ENCODE measurements around the gene HBM. TPM values are rescaled to one million over a fixed set of nuclear protein-coding genes. Genes with fewer than 3 reads are reported as not detected.
A peak's percentile ranks its signal among the peaks of the same experiment; 100 is the strongest.

HBM gene
- total and polyA plus RNA-seq, 2 experiments from 2014 or later = not detected

GRCh38 chr16:164827-165538, 795 bp upstream of the HBM start:
- no peaks in the 10 kb centered on the region for H3K9me2 ChIP-seq (replicated peaks; ENCODE audit: insufficient read depth)
- H3K79me2 ChIP-seq = no peaks in the 10 kb centered on the region
- H3K27me3 ChIP-seq = peaks cover 63% of the 10 kb centered on the region
- H3K4me2 ChIP-seq = peak overlapping the region; percentile 67
- TF ChIP-seq EZH2phosphoT487 (IDR thresholded peaks at IDR 0.05; ENCODE audit: low read depth, severe bottlenecking, unreplicated experiment) (no peak), CTCF (IDR thresholded peaks at IDR 0.05; ENCODE audit: poor library complexity) (no peak), EZH2 (IDR thresholded peaks at IDR 0.05; ENCODE audit: borderline replicate concordance) (no peak)
- no peak overlapping the region for H2AFZ ChIP-seq
- no peak for DNase-seq (ENCODE audit: low spot score)
- WGBS (ENCODE audit: low lambda C conversion rate, missing lambda C conversion rate) = 4% methylated on average over 34 of the region's 77 CpGs
- no peaks in the 10 kb centered on the region for H3K36me3 ChIP-seq (replicated peaks; ENCODE audit: insufficient read depth, low read depth)
- H4K20me1 ChIP-seq (ENCODE audit: insufficient read depth, poor library complexity, severe bottlenecking) = no peaks in the 10 kb centered on the region
- no peaks in the 10 kb centered on the region for H3K9me3 ChIP-seq (ENCODE audit: low read depth)
- H3K27ac ChIP-seq = no peak overlapping the region
- no peak overlapping the region for H3K4me3 ChIP-seq
- H3K4me1 ChIP-seq (ENCODE audit: insufficient read depth) = no peaks in the 10 kb centered on the region

GRCh38 chr16:166375-167121, 770 bp downstream of the HBM start:
- DNase-seq (ENCODE audit: low spot score) = no peak
- H4K20me1 ChIP-seq (ENCODE audit: insufficient read depth, poor library complexity, severe bottlenecking) = no peaks in the 10 kb centered on the region
- peaks cover 63% of the 10 kb centered on the region for H3K27me3 ChIP-seq
- H2AFZ ChIP-seq = no peak overlapping the region
- H3K4me1 ChIP-seq (ENCODE audit: insufficient read depth) = no peaks in the 10 kb centered on the region
- no peaks in the 10 kb centered on the region for H3K36me3 ChIP-seq (replicated peaks; ENCODE audit: insufficient read depth, low read depth)
- H3K4me3 ChIP-seq = no peak overlapping the region
- no peaks in the 10 kb centered on the region for H3K79me2 ChIP-seq
- no peaks in the 10 kb centered on the region for H3K9me2 ChIP-seq (replicated peaks; ENCODE audit: insufficient read depth)
- TF ChIP-seq EZH2 (IDR thresholded peaks at IDR 0.05; ENCODE audit: borderline replicate concordance) (no peak), EZH2phosphoT487 (IDR thresholded peaks at IDR 0.05; ENCODE audit: low read depth, severe bottlenecking, unreplicated experiment) (peak; percentile 28)
- peak overlapping the region; percentile 67 for H3K4me2 ChIP-seq
- H3K9me3 ChIP-seq (ENCODE audit: low read depth) = no peaks in the 10 kb centered on the region
- H3K27ac ChIP-seq = no peak overlapping the region
- 18% methylated on average over 42 of the region's 45 CpGs for WGBS (ENCODE audit: low lambda C conversion rate, missing lambda C conversion rate)

GRCh38 chr16:167122-167690, 1.4 kb downstream of the HBM start:
- no peak overlapping the region for H3K4me2 ChIP-seq
- H3K79me2 ChIP-seq = no peaks in the 10 kb centered on the region
- no peaks in the 10 kb centered on the region for H3K4me1 ChIP-seq (ENCODE audit: insufficient read depth)
- no peak overlapping the region for H3K27ac ChIP-seq
- H3K9me3 ChIP-seq (ENCODE audit: low read depth) = no peaks in the 10 kb centered on the region
- H3K27me3 ChIP-seq = peaks cover 60% of the 10 kb centered on the region
- H3K36me3 ChIP-seq (replicated peaks; ENCODE audit: insufficient read depth, low read depth) = no peaks in the 10 kb centered on the region
- no peak overlapping the region for H3K4me3 ChIP-seq
- WGBS (ENCODE audit: low lambda C conversion rate, missing lambda C conversion rate) = 39% methylated on average over 11 of the region's 11 CpGs
- no peaks in the 10 kb centered on the region for H4K20me1 ChIP-seq (ENCODE audit: insufficient read depth, poor library complexity, severe bottlenecking)
- H2AFZ ChIP-seq = no peak overlapping the region
- TF ChIP-seq CTCF (IDR thresholded peaks at IDR 0.05; ENCODE audit: poor library complexity) (no peak), EZH2phosphoT487 (IDR thresholded peaks at IDR 0.05; ENCODE audit: low read depth, severe bottlenecking, unreplicated experiment) (no peak), EZH2 (IDR thresholded peaks at IDR 0.05; ENCODE audit: borderline replicate concordance) (no peak)
- H3K9me2 ChIP-seq (replicated peaks; ENCODE audit: insufficient read depth) = no peaks in the 10 kb centered on the region
- no peak for DNase-seq (ENCODE audit: low spot score)

GRCh38 chr16:168424-168823, 2.6 kb downstream of the HBM start:
- no peak overlapping the region for H3K27ac ChIP-seq
- no peaks in the 10 kb centered on the region for H3K36me3 ChIP-seq (replicated peaks; ENCODE audit: insufficient read depth, low read depth)
- H3K27me3 ChIP-seq = peaks cover 55% of the 10 kb centered on the region
- no peaks in the 10 kb centered on the region for H3K4me1 ChIP-seq (ENCODE audit: insufficient read depth)
- no peak overlapping the region for H3K4me2 ChIP-seq
- H3K9me2 ChIP-seq (replicated peaks; ENCODE audit: insufficient read depth) = no peaks in the 10 kb centered on the region
- TF ChIP-seq EZH2 (IDR thresholded peaks at IDR 0.05; ENCODE audit: borderline replicate concordance) (no peak), CTCF (IDR thresholded peaks at IDR 0.05; ENCODE audit: poor library complexity) (no peak), EZH2phosphoT487 (IDR thresholded peaks at IDR 0.05; ENCODE audit: low read depth, severe bottlenecking, unreplicated experiment) (no peak)
- no peak overlapping the region for H3K4me3 ChIP-seq
- H3K9me3 ChIP-seq (ENCODE audit: low read depth) = no peaks in the 10 kb centered on the region
- 72% methylated on average over 6 of the region's 6 CpGs for WGBS (ENCODE audit: low lambda C conversion rate, missing lambda C conversion rate)
- no peak for DNase-seq (ENCODE audit: low spot score)
- H3K79me2 ChIP-seq = no peaks in the 10 kb centered on the region
- no peaks in the 10 kb centered on the region for H4K20me1 ChIP-seq (ENCODE audit: insufficient read depth, poor library complexity, severe bottlenecking)
- H2AFZ ChIP-seq = no peak overlapping the region

Measured in hepatocyte (in vitro differentiated cells).